ENCODE data around the gene DCLK1.

DCLK1 gene

DNA sequence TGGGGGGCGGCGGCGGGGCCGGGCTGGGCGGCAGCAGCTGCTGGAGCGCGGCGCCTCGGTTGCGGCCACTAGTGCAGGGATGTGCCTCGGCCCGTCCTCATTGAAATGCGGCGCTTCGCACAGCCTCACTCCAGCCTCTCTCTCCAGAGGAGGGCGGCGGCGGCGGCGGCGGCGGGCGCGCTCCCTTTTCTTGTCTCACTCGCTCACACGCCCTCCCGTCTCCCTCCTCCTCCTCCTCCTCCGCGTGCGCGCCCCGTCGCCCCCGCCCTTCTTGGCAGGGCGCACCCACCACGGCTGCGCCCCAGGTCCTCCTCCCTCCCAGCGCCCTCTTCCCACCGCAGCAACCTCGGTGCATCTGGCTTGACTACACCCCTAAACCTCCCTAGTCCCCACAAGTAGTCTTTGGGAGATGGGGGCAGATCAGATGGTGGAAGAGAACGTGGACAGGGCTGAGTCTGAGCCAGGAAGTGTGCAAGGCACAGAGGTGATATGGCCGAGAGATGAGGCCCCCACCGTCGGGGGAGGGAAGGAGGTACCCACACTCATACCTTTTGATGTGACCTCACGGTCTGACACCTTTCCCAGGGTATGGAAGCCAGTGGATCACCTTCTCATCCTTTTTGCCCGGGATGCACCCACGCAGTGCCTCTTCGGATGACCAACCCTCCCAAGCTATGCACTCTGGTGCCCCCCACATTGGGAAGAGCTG lies at the start of gene DCLK1:
Gene DCLK1 (minus strand): TSS at position 161 of the 709 bp plus-strand sequence.
- peak; percentile 19 for DNase-seq

- no peak for DNase-seq
These were observed 44.4 kb upstream of the DCLK1 start for GRCh38 chr13:36175621-36176020.

GRCh38 chr13:36174923-36175322 lies 43.7 kb upstream of the DCLK1 start:
- DNase-seq = no peak

DNA sequence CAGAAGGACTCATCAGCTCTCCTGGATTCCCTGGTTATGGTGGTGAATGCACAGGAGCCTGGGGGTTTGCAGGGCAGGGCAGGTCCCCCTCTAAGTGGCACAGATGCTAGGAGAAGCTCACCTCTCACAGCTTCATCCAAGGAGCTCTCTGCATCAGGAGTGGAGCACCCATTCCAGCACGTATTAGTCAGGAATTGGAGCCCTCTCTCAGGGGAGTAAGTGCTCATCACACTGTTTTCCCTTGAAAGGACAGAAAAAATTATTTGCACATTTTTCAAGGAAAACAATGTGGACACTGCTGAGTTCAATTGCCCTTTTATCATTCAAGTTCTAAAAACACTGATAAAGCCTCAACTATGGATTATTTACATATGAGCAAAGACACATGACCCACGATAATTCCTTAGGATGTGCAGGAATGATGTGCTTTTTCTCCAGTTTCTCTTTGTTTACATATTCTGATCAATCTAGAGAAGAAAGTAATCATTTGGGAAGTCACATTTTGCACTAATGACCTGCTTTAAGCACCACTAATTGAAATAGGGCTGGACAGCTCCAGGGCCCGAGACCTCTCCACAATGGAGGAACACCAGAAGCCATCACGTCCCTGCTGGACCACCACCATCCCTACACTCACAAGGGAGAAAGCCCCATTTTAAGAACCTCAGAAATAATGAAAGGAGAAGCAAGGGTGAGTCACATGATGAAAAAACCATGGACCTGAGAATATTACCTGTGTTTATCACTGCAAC lies 42.6 kb upstream of the DCLK1 start:
- DNase-seq = no peak

DNA sequence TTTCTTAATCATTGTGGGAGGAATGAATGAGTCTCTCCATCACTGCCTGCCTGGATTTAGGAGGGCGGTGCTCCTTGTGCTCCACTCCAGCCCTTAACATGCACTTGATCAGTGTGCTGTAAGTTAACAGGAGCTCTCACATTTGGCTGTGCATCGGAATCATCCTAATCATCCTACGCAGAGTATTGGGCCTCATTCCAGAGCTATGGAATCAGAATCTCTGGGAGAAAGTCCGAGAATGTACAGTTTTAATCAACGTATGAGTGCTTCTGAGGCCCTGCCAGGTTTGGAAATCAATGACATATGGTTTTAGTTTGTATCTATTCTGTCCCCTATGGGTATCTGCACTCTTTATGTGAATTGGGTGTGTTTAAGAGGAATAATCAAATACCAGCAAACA lies 34.9 kb upstream of the DCLK1 start:
- no peak for DNase-seq

GRCh38 chr13:36163809-36164308 lies 32.7 kb upstream of the DCLK1 start:
- DNase-seq = peak; percentile 75

DNA sequence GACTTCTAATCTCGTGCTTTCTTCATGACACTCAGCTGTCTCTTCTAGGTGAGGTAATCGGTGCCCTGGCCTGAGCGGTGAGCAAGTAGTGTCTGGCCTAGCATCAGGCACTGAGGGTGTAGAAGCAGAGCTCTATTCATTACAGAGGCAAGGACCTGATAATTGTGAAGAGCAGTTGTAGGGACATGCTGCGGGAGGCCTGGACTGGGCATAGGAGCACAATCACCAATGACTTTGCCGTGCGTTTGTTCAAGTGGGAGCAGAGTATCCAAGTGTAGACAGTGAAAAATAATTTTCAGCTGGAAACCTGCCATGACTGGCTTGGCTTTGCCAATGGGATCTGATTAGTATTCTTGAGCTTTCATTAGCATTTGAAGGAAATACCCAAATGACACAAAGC lies 32.1 kb upstream of the DCLK1 start:
- DNase-seq = peak; percentile 52

- DNase-seq = no peak
These were observed 29.1 kb upstream of the DCLK1 start for GRCh38 chr13:36160297-36160696.

- DNase-seq = no peak
These were observed 27.4 kb upstream of the DCLK1 start for GRCh38 chr13:36158611-36159010.

DNA sequence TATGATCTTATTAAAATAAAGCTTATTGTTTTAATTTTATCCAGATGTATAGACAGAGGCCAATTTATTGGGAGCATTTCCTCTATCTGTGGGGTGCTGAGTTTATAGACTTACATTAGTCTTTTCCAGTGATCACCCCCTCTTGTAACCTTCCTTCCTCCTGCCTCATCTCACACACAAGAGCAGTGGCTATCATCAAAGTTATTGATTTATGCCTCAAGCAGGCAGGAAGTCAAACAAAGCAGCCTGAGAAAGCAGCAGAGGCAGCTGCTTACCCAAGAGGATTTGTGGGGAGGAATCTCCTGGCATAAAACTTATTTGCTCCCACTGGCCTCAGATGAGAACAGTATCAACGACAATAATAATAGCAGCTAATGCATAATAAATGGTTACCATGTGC lies 26.3 kb upstream of the DCLK1 start:
- DNase-seq = no peak

GRCh38 chr13:36154567-36155291 lies 23.5 kb upstream of the DCLK1 start:
- no peak for DNase-seq

DNA sequence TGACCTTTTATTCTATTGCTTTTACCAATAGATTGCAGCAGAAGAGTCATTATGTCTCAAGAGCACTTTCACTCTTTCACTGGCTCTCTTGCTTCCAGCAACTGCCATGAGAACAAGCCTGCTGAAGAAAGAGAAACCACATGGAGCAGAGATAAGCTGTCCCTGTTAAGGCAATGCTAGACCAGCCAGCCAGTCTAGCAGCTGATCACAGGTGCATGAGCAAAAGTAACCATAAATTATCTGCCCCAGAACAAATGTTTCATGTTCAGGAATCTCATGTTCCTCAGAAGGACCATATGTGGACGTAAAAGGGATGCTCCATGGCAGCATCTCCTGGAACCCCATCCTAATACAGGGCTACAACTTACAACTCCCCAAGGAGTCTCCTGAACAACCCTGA lies 20.4 kb upstream of the DCLK1 start:
- DNase-seq = no peak

- DNase-seq = no peak
These were observed 17.3 kb upstream of the DCLK1 start for GRCh38 chr13:36148446-36148845.

DNA sequence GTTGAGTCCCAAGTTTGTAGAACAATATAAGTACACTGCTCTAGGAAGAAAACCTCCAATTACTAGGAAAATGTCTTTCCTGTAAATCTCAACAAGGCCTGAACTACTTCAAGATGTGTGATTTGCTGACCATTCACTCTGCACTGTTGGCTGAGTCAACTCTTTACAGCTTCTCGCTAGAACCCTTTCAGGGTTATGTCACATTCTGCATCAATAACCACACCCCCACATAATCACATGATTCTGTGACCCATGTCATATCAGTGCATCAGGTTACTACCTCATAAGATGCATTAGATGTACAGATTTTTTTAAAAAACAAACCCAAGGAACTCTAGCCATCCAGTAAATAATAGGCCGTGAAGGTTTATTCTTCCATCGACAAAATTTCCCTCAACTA lies 16.1 kb upstream of the DCLK1 start:
- no peak for DNase-seq

DNA sequence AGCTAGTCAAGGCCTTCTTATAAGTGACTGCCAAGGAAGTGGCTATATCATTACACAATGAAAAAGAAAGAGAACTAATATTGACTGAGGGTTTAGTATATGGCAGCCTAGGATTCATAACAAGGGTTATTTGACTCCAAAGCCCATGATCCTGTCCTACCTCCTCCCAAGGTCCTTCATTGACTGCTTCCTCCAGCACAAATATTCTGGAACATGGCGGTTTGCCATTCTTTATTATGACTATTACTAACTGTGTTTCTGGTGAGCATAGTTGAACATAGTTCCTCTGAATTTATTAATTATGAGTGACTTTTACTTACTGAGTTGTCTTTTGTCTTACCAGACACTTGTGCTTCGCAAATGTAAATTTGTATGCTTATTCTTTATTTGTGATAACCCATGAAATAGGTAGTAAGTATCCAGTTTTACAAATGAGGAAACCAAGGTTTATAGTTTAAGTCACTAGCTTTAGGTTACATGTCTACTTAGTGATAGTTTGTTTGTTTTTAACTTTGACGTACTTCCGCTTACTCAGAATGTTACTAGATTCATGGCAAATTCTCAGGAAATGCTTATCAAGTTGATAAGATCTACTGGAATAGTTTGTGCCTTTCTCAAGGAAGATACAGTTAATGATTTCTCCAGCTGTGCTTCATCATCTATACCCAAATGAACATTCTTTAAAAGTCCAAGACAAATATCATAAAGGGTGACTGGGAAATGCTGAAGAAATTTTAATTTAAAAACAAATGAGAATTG lies 15.5 kb upstream of the DCLK1 start:
- DNase-seq = no peak

DNA sequence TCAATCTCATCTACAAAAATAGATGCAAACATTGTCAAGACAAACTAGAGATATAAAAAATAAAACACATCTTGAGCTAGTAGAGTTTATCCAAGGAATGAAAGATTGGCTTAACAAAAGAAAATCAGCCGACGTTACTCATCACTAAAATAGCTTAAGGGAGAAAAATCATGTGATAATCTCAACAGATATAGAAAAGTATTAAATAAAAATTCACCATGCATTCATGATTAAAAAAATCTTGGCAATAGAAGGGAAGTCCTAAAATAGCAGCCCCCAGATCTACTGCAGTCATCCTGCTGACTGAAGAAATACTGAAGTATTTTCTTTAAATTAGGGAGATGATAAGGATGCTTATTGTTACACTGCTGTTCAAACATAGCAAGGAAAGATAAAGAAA lies 12.6 kb upstream of the DCLK1 start:
- DNase-seq = no peak

DNA sequence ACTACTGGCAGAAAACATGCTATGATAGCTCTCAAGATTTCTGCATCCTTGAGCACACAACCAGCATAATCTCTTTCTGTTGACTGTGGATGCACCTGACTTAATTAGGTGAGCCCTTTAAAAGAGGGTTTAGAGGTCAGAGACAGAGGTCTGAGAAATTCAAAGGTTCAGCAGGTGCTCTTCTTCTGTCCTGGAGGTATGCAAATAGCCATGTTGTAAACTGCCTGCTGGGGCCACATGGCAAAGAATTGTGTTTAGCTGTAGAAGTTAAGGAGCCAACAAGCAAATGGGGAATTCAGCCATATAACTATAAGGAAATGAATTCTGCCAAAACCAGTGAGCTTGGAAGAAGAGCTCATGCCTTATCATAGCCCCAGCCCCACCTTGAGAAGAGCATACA lies 11.6 kb upstream of the DCLK1 start:
- no peak for DNase-seq

DNA sequence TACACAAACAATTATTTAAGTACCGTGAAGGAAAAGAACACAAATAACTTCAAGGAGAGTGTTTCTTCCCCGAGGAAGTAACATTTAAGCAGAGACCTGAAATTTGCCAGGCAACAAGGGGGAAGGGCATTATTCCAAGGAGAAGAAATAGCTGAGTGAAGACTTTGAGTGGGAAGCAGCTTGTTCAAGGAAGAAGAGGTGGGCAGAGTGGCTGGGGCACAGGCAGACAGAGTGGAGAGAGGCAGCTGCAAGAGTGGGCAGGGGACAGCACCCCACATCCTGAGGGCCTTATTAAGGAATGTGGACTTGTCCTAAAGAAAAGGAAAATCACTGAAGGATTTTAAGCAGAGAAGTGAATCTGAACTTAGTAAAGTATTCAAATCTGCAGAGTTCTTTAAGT lies 4.7 kb upstream of the DCLK1 start:
- DNase-seq = peak; percentile 11

- no peak for DNase-seq
These were observed 3.5 kb upstream of the DCLK1 start for GRCh38 chr13:36134632-36135031.

GRCh38 chr13:36133950-36134626 lies 2.9 kb upstream of the DCLK1 start:
- DNase-seq = peak; percentile 42

GRCh38 chr13:36132376-36132775 lies 1.2 kb upstream of the DCLK1 start:
- DNase-seq = no peak

DNA sequence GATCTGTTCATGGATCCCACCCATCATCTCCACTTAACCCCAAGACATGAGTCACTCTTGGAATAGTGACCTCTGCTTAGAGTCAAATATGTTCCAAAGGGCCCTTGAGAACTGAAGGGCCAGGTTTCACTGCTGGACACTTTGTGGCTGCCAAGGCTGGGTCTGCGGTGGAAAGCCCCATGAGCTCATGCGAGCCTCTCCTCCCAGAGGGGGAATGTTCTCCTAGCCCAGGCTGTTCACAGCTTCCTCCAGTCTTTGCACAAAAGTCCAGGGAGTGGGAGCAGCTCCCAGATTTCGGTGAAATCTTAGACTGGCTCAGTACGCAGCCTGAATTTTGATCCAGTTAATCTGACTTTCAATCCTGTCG lies 732 bp upstream of the DCLK1 start:
- DNase-seq = no peak
